Measurements from ENCODE around the gene BMPR1A.

The BMPR1A gene

DNA sequence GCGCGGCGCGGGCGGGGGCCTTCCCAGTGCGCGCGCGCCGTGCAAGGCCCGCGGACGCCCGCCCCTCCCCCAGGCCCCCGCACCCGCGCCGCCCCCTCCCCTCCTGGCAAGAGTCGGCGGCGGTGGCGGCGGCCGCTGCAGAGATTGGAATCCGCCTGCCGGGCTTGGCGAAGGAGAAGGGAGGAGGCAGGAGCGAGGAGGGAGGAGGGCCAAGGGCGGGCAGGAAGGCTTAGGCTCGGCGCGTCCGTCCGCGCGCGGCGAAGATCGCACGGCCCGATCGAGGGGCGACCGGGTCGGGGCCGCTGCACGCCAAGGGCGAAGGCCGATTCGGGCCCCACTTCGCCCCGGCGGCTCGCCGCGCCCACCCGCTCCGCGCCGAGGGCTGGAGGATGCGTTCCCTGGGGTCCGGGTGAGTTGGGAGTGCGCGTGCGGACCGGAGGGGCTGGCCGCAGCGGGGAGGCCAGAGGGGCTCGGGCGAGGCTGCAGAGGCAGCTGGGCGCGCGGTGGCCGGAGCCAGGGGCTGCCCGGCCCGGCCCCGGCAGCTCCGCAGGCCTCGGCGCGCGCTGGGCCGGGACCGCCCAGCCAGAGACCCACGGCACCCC lies at the start of gene BMPR1A:
TSS of gene BMPR1A (plus strand) at position 109 of the 602 bp plus-strand sequence. CDS start 119,400 bp downstream, outside the sequence.
- DNase-seq (ENCODE audit: low read depth) = peak; percentile 75

DNA sequence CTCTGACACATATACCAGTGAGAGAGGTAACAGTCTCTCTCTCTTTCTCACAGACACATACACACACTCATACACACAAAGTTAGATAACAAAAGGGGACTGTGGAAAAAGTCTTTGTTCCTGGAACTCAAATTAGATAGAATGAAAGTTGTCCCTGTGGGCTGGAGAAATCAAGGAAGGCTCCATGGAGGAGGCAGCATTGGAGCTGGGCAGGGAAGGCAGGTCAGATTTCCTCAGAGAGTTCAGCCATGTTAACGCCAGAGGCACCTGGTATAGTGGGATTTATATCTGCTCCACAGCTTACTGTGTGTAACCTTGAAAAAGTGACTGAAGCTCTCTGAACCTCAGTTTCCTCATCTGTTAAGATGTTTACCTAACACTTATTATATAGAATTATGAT lies 49.4 kb upstream of the BMPR1A start:
- DNase-seq (ENCODE audit: low read depth) = no peak

- DNase-seq (ENCODE audit: low read depth) = no peak
Observed at GRCh38 chr10:86707505-86707904, 48.9 kb upstream of the BMPR1A start.

GRCh38 chr10:86708068-86708782 lies 48.2 kb upstream of the BMPR1A start:
- DNase-seq (ENCODE audit: low read depth) = no peak

DNA sequence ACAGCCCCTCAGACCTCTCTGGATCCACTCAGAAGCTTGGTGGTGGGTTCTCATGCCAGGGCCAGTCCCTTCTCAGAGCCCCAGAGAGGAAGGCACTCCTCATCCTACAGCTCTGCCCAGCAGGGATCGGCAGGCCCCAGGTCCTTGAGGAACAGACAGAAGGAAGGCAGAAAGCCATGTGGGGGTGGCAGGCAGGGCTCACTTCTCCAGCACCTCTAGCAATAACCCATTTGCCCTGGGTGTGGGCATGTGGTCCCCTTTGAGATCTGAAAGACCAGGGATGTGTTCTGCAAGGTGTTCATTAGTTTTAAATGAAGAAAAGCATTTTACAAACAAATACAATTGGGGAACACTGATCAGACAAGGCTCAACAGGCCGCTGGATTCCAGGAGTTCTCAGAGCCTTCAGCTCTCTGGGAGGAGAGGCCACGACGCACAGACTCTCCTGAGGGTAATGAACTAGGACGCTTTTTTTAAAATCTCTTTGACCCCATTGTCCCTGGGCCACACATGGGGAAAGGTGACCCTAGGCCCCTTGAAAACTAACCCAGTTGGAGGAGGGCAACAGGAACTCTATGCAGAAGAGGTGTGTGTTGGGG lies 47.5 kb upstream of the BMPR1A start:
- DNase-seq (ENCODE audit: low read depth) = no peak

DNA sequence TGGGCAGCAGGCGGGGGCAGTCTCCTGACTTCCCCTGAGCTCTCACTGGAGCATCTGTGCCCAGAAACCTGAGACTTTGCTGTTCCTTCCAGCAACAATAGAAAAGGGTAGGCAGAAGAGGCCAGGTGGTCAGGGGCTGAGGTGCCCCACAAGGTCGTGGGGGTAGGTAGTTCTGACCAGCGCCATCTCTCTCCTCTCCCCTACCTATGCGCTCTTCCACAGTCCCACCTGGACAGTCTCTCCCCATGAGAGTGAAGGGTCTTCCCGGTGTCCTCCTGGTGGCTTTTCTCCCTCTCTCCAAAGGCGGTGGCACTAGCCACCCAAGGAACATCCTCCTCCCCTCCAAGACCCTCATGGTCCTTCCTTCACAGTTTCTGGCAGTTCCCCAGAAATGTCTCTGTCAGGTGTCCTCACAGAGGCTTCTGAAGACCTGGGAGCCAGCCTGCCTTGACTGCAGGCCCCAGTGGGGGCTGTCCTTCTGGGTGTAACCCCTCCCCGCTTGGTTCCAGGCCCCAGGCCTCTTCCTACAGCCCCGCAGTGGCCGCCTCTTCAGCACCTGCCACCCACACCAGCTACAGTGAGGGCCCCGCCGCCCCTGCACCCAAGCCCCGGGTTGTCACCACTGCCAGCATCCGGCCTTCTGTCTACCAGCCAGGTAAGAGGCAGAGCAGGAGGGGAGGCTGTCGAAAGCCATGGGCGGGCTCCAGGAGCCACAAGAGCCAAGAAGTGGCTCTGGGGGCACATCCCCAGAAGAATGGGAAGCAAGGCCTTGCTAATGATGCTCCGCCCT lies 46.8 kb upstream of the BMPR1A start:
- no peak for DNase-seq (ENCODE audit: low read depth)

- peak; percentile 78 for DNase-seq (ENCODE audit: low read depth)
Observed at GRCh38 chr10:86710987-86711512, 45.4 kb upstream of the BMPR1A start.

DNA sequence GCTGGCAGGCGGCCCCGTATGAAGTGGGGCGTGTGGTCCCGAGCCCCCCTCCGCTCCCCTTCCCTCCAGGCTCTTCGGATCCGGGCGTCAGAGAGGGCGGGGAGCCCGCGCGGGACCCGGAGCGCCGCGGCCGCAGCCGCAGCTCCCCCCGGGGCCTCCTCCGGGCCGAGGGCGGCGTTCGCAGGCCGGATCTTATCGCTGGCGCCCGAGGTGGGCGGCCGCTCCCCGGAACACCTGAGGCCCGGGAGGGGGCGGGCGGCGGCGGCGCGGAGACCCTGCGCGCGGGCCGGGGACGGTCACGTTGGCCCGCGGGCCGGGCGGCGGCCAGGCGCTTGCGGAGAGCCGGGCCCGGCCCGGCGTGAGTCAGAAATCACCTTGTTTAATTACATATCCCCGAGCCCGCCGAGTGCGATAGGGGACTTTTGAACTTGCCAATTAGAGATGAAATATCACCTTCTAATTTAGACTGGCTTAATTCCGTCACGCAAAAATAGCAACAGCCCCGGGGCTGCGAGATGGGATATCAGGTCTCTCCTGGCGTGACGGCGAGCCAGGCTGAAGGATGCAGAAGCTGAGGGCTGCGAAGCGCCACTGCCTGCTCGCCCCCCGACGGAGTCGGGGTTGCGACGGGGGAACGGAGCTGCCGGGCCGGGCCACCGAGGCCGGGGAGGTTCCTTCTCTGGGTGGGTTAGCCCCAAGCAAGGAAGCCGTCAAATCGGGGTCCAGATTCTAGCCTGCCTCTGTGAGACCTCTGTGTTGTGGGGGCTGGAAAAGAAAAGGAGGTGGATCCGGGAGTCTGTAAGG lies 44.7 kb upstream of the BMPR1A start:
- no peak for DNase-seq (ENCODE audit: low read depth)

DNA sequence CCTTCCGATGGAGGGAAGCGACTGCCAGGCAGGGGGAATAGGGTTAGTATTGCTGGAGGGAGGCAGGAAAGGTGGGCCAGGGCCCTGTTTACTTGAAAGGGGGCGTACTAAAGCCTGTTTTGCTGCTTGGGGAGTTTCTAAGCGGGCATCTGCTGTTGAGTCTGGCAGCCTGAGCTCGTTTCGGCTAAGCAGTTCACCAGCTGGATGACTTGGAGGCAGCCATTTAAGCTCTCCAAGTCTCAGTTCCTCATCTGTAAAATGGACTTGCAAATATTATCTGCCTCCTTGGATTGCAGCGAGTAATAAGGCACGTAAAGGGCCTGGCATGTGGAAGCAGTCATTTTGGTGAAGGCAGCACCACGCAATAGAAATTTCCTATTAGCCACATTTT lies 44.1 kb upstream of the BMPR1A start:
- no peak for DNase-seq (ENCODE audit: low read depth)

DNA sequence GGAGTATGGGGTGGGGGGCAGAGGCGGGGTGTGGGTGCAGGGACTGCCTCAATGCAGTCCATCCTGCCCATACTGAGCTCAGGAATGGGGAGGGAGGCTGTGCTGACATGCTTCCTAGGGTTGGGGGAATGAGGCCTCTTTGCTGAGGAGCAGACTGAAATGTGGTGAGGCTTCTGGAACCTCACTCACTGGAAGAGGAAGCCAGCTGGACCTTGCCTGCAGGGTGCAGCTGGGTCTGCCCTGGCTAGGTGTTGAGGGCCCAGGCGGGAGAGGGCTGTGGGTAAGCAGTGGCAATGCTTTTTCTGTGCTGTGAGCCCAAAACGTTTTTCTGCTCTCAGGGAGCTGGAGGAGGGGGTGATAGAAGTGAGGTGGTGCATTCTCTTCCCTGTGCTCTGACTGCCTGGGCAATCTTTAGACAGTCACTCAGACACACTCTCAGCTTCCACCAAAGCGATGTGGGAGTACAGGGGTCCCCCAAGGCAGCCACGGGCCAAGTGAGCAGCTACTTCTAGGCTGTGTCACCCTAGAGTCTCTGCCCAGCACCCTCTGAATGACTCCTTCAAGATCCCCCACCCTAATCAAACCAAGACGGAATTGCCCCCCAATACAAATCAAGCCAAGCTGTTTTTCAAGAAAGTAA lies 41.1 kb upstream of the BMPR1A start:
- DNase-seq (ENCODE audit: low read depth) = no peak

DNA sequence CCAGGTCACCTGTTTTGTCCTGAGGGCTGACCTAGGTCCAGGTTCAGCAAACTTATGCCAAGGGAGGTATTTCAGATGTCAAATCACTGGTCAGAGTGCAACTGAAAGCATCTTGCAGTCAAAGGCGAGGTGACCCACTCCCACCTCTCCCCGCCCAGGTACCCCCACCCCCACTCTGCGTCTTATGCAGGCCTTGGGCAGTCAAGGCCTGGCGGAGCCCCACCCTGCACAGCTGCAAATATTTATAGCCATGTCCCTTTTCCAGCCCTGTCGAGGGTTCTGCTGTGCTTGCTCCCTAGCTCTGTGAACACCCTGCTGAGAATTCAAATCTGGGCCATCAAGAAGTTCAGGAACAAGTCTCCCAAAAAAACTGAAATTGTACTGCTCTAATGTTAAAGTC lies 40.6 kb upstream of the BMPR1A start:
- no peak for DNase-seq (ENCODE audit: low read depth)

GRCh38 chr10:86716466-86716865 lies 40.0 kb upstream of the BMPR1A start:
- no peak for DNase-seq (ENCODE audit: low read depth)

GRCh38 chr10:86718556-86718955 lies 37.9 kb upstream of the BMPR1A start:
- DNase-seq (ENCODE audit: low read depth) = no peak

- no peak for DNase-seq (ENCODE audit: low read depth)
Observed at GRCh38 chr10:86721232-86721631, 35.2 kb upstream of the BMPR1A start.

GRCh38 chr10:86723009-86723408 lies 33.4 kb upstream of the BMPR1A start:
- no peak for DNase-seq (ENCODE audit: low read depth)

GRCh38 chr10:86724445-86724844 lies 32.0 kb upstream of the BMPR1A start:
- no peak for DNase-seq (ENCODE audit: low read depth)

GRCh38 chr10:86725980-86726676 lies 30.3 kb upstream of the BMPR1A start:
- DNase-seq (ENCODE audit: low read depth) = no peak

- no peak for DNase-seq (ENCODE audit: low read depth)
Observed at GRCh38 chr10:86726677-86726999, 29.8 kb upstream of the BMPR1A start.

GRCh38 chr10:86727470-86727869 lies 28.9 kb upstream of the BMPR1A start:
- no peak for DNase-seq (ENCODE audit: low read depth)

DNA sequence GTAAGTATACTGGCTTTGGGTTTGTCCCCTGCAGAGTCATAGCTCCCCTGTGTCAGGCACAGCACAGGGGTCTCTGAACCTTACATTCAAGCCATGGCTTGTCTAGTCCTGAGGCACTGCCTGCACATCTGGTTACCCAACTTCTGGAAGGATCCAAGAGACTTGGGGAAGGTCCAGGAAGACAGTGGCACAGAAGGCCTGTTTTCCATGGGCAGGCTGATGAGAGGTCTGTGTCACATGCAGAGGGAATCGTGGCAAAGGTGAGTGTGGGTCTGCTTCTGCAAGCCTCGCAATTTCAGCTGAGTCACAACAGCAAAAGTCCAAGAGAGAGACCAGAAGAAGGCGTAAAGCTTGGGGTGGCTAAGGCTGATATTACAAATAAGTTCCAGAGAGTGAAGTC lies 28.4 kb upstream of the BMPR1A start:
- no peak for DNase-seq (ENCODE audit: low read depth)

DNA sequence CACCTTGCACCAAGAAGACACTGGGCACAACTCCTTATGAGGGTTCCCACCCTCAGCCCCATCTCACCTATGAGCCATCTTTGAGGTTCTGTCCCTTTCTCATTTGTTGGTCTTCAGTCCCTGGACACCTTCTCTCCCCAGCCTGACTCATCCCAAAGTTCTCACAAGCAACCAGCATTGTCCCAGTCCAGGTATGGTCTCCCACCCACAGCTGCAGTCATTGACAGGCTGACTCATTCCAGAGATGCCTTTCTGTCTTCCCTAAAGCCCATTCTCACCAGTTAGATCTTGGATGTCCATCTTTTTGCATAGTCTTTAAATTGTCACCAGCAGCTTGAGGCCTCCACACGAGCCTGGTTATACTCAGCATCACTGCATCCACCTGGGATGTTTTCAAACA lies 26.7 kb upstream of the BMPR1A start:
- DNase-seq (ENCODE audit: low read depth) = no peak
